ENCODE measurements around the gene ST6GALNAC6. TPM values are rescaled to one million over a fixed set of nuclear protein-coding genes. Genes with fewer than 3 reads are reported as not detected.

Gene ST6GALNAC6
- total and polyA plus RNA-seq, 2 of the 8 experiments (the other 6 are each of a cell fraction or from before 2014, with no cell fraction given), result 43.7 to 64.4 TPM

GRCh38 chr9:127848756-127849504 is 50.5 kb downstream of the ST6GALNAC6 start:
- 91% methylated on average over 10 of the region's 10 CpGs; no CpG with 5 or more reads in 1 of the 2 experiments for WGBS, 2 experiments (ENCODE audit: extremely low coverage in 1 of 2, insufficient coverage in 1 of 2, insufficient read length in 1 of 2, insufficient replicate concordance in 2 of 2, low coverage in 1 of 2, low lambda C conversion rate in 2 of 2, missing lambda C conversion rate in 1 of 2)
- FAIRE-seq, result no peak
- CTCF ChIA-PET (ENCODE audit: partially characterized antibody), result interaction anchor here (0.9 kb wide), 1 partner anchor 20 kb away, joined by 3 read pairs; no protein-coding TSS in a partner anchor
- no peak for TF ChIP-seq SP2 (IDR thresholded peaks at IDR 0.05; ENCODE audit: low read length)
- TF ChIP-seq TBP (IDR thresholded peaks at IDR 0.05; ENCODE audit: low read depth, low read length), result no peak
- TF ChIP-seq KDM4A (IDR thresholded peaks at IDR 0.05; ENCODE audit: low read depth, low read length, severe bottlenecking), result no peak
- no peak for TF ChIP-seq ZNF274 (IDR thresholded peaks at IDR 0.05; ENCODE audit: borderline replicate concordance, extremely low read depth, low read length)
- TF ChIP-seq RXRA (IDR thresholded peaks at IDR 0.05; ENCODE audit: insufficient read depth, low read depth, low read length), result no peak
- TF ChIP-seq CBX8 (IDR thresholded peaks at IDR 0.05; ENCODE audit: borderline replicate concordance, low read depth, low read length), result no peak
- no peak for TF ChIP-seq TCF12 (IDR thresholded peaks at IDR 0.05; ENCODE audit: low read depth, low read length)
- TF ChIP-seq POLR2AphosphoS5 (IDR thresholded peaks at IDR 0.05; ENCODE audit: low read depth, low read length), result no peak
- no peak for TF ChIP-seq RNF2 (IDR thresholded peaks at IDR 0.05; ENCODE audit: borderline replicate concordance, low read depth, low read length, missing control alignments, poor library complexity, severe bottlenecking)

More at GRCh38 chr9:127848756-127849504, 50.5 kb downstream of the ST6GALNAC6 start:
- no peak overlapping the region for H3K27ac ChIP-seq (ENCODE audit: low read depth, low read length)
- H3K27me3 ChIP-seq (replicated peaks in 1 of 4; ENCODE audit: control insufficient read depth in 3 of 4, extremely low read depth in 1 of 4, insufficient read depth in 3 of 4, low read length in 3 of 4), result no peaks in the 10 kb centered on the region
- no peak overlapping the region for H2AFZ ChIP-seq (ENCODE audit: low read length)
- no peak overlapping the region for H4K5ac ChIP-seq (ENCODE audit: insufficient read length, low read depth, low read length)
- H4K91ac ChIP-seq (replicated peaks; ENCODE audit: insufficient read length, low read length), result no peak overlapping the region
- peak overlapping the region in 1 of 4 experiments; percentile 10; a peak in 1 of 7 replicates for H3K9ac ChIP-seq (replicated peaks in 1 of 4; ENCODE audit: extremely low read depth in 1 of 4, low read depth in 3 of 4, low read length in 3 of 4)
- no peak overlapping the region for H2BK20ac ChIP-seq (ENCODE audit: low read length)
- H2BK15ac ChIP-seq (ENCODE audit: low read length), result no peak overlapping the region
- 0 out of 2 replicates have a peak overlapping the region, but pooled peaks have one; percentile 39 for H2AK5ac ChIP-seq (ENCODE audit: low read depth, low read length)
- no peak overlapping the region for H3K56ac ChIP-seq (replicated peaks; ENCODE audit: insufficient read length, low read depth, low read length)
- no peak overlapping the region for H3K4ac ChIP-seq (replicated peaks; ENCODE audit: insufficient read length, low read depth, low read length)
- no peaks in the 10 kb centered on the region for H3K79me2 ChIP-seq (ENCODE audit: control insufficient read depth in 1 of 2, insufficient read depth in 2 of 2, low read length in 2 of 2)
- no peak overlapping the region for H3K23ac ChIP-seq (ENCODE audit: insufficient read length)
- no peak overlapping the region for H3K4me3 ChIP-seq (ENCODE audit: extremely low read depth in 1 of 4, insufficient read depth in 2 of 4, low read depth in 3 of 4, low read length in 4 of 4)
- no peak overlapping the region for H4K8ac ChIP-seq (ENCODE audit: extremely low read depth, insufficient read depth, low read length)
- no peak overlapping the region for H2BK12ac ChIP-seq (ENCODE audit: low read depth, low read length)
- H4K20me1 ChIP-seq (replicated peaks in 1 of 2; ENCODE audit: control insufficient read depth in 1 of 2, insufficient read depth in 2 of 2, low read length in 2 of 2), result no peaks in the 10 kb centered on the region
- no peak overlapping the region for H3K4me2 ChIP-seq (ENCODE audit: insufficient read depth in 1 of 2, low read depth in 2 of 2, low read length in 2 of 2)
- no peak overlapping the region for H2BK120ac ChIP-seq (replicated peaks; ENCODE audit: low read depth, low read length)
- H3K14ac ChIP-seq (ENCODE audit: insufficient read length), result no peak overlapping the region
- peaks cover 0 to 9% (median 5%) of the 10 kb centered on the region in 4 experiments; a peak in 6 of 7 replicates for H3K4me1 ChIP-seq (replicated peaks in 1 of 4; ENCODE audit: control insufficient read depth in 3 of 4, insufficient read depth in 4 of 4, low read length in 3 of 4)
- H3K9me3 ChIP-seq (ENCODE audit: insufficient read depth in 2 of 2, low read depth in 1 of 2, low read length in 1 of 2), result no peaks in the 10 kb centered on the region
- no peak overlapping the region for H3K18ac ChIP-seq (ENCODE audit: extremely low read depth, low read length)
- POLR2A ChIA-PET (ENCODE audit: partially characterized antibody), result no interaction called here
- H3K23me2 ChIP-seq (ENCODE audit: low read depth, low read length), result no peaks in the 10 kb centered on the region
- H3K79me1 ChIP-seq (ENCODE audit: low read depth, low read length), result no peaks in the 10 kb centered on the region
- H2BK5ac ChIP-seq (ENCODE audit: low read depth, low read length), result no peak overlapping the region
- DNase-seq (ENCODE audit: low read depth in 1 of 2, low spot score in 2 of 2), result no peak
- no peaks in the 10 kb centered on the region for H3K36me3 ChIP-seq (ENCODE audit: control insufficient read depth in 2 of 4, insufficient read depth in 4 of 4, low read length in 3 of 4)
